Heart right ventricle (tissue), 16 donors: ENCODE measurements around the gene HIC1. TPM values are rescaled to one million over a fixed set of nuclear protein-coding genes. Genes with fewer than 3 reads are reported as not detected.

Experiments used
- ATAC-seq, 8 donors: fragments of 200-7000 bp; cut with Tn5 transposase; one replicate each; pipeline ENCODE4 v1.9.1; 2020; ENCODE audit warnings: mild to moderate bottlenecking in 8 of 8, moderate library complexity in 8 of 8, moderate number of reproducible peaks in 1 of 8
- DNase-seq, 2 donors: peaks; one replicate each; pipeline ENCODE4 v3.0.0-alpha.2; 2020
- H3K27ac ChIP-seq, 10 donors: fragments of 200-600 bp; sonication (generic) in 2 of 10; one replicate each; pipeline versions ENCODE4 v1.5.0 to v1.8.0; 2020 to 2022; ENCODE audit warnings: mild to moderate bottlenecking in 3 of 10
- H3K27me3 ChIP-seq, 7 donors: fragments of 200-600 bp; one replicate each; pipeline ENCODE4 v1.8.0; 2021 to 2022; ENCODE audit warnings: mild to moderate bottlenecking in 2 of 7
- H3K36me3 ChIP-seq, 9 donors: fragments of 200-600 bp; sonication (generic) in 1 of 9; one replicate each; pipeline versions ENCODE4 v1.5.0 to v1.8.0; 2020 to 2022; ENCODE audit warnings: mild to moderate bottlenecking in 2 of 9
- H3K4me1 ChIP-seq, 9 donors: fragments of 200-600 bp; sonication (generic) in 1 of 9; one replicate each; pipeline versions ENCODE4 v1.5.0 to v1.8.0; 2020 to 2022; ENCODE audit warnings: mild to moderate bottlenecking in 4 of 9
- H3K4me3 ChIP-seq, 10 donors: fragments of 200-600 bp; sonication (generic) in 2 of 10; one replicate each; pipeline versions ENCODE4 v1.5.0 to v1.8.0; 2020 to 2022; ENCODE audit warnings: mild to moderate bottlenecking in 7 of 10, moderate library complexity in 2 of 10
- H3K9me3 ChIP-seq, 11 donors: fragments of 200-600 bp in 10 of 11; sonication (generic) in 2 of 11; one replicate each; pipeline versions ENCODE4 v1.5.0 to v1.8.0; 2013 to 2022; ENCODE audit warnings: mild to moderate bottlenecking in 2 of 11, control low read depth in 1 of 11, moderate library complexity in 1 of 11
- CTCF ChIP-seq, 9 donors: fragments of 200-600 bp; sonication (generic) in 2 of 9; IDR thresholded peaks; one replicate each; pipeline versions ENCODE4 v1.5.0 to v1.8.0; 2021 to 2022; ENCODE audit warnings: antibody characterized with exemption in 9 of 9, mild to moderate bottlenecking in 5 of 9, moderate library complexity in 1 of 9
- WGBS, 2 donors: extraction: QIAGEN DNeasy Blood & Tissue Kit; methylation state at CpG; one replicate each; pipeline ENCODE4 v1.1.7; 2013; ENCODE audit warnings: inconsistent platforms in 1 of 2; 5-methylcytosine and 5-hydroxymethylcytosine counted together
- intact Hi-C, 10 donors: fragments of 100-400 bp; cut with DNase I; formaldehyde crosslinking; loops; one replicate each; pipeline versions ENCODE4 v1.11.1 to v1.14.2; 2022
- polyA plus RNA-seq, 2 donors: library from polyadenylated mRNA; stranded (reverse); fragments of 200-250 nt; gene quantifications; one replicate each; pipeline ENCODE4 v1.2.3, GENCODE V29; 2013
- total RNA-seq, 10 donors: library from RNA; stranded (reverse); fragmentation: NEBNext Ultra II Directional in 3 of 10; extraction: Animal tissue kit (Norgen Biotek cat#: 25700) in 3 of 10; gene quantifications; one replicate each; pipeline versions ENCODE4 v1.2.1 to v1.2.4, GENCODE V29; 2021 to 2023
- donor health status: Arrhythmogenic right ventricular cardiomyopathy.
- donor health status: ischemic (EF 13 %, LVEDD 7.1; RV severe dilation, severe dysfunction).
- donor health status: healthy with polysubstance abuse.
- donor health status: DM: no; HTN: yes; CAD: no.
- donor health status: DM: no; HTN: no; CAD: no.
- donor health status: ischemic (EF 25% LVEDD 6.9; RV normal size, moderate dysfunction).
- donor health status: ischemic (EF 25% LVEDD 5.7; RV mildly dilated, moderate dysfunction).
- donor health status: healthy.
- donor health status: DM: yes; HTN: yes; CAD: no.
- donor health status: Ischemic cardiomyopathy.
- donor health status: ischemic (EF 35%, LVEDD 5.7; RV mildly dilated, moderate dysfunction).
- donor health status: nonischemic (EF 11% LVEDD 7.7; RV severe dilation, severe dysfunction).
- donor health status: DM: yes; HTN: yes; CAD: no.
- donor health status: PGD.
- donor health status: ischemic (EF 29% LVEDD 5.4; RV normal size, mild dysfunction).
- donor health status: nonischemic (EF 23%, LVEDD 6.1; RV moderate dilation, normal function).

Gene HIC1
- total and polyA plus RNA-seq, 12 donors = 3.5 to 37.5 (median 12.1) TPM

- no peak overlapping the region for H3K4me3 ChIP-seq
- DNase-seq = no peak
- no peak for ATAC-seq
- H3K9me3 ChIP-seq = no peaks in the 10 kb centered on the region
- no peak for TF ChIP-seq CTCF (IDR thresholded peaks at IDR 0.05)
- H3K27ac ChIP-seq = no peak overlapping the region
- peaks cover 11 to 50% (median 35%) of the 10 kb centered on the region in 9 donors for H3K4me1 ChIP-seq
- H3K36me3 ChIP-seq = peaks cover 0 to 40% (median 14%) of the 10 kb centered on the region in 9 donors
- peaks cover 0 to 17% (median 0%) of the 10 kb centered on the region in 7 donors for H3K27me3 ChIP-seq
- 94 to 95% methylated on average over 5 of the region's 5 CpGs for WGBS, 2 donors
- intact Hi-C loops = loop anchor here in 4 of 10 donors (5.0 to 10.0 kb wide), 3 partner anchors 137 to 380 kb away; partner anchors contain the start of gene WDR81 (in 2 of the 4)
Measured at GRCh38 chr17:2044263-2044894, 10.5 kb upstream of the HIC1 start.

- intact Hi-C loops = loop anchor here in 2 of 10 donors (10.0 kb wide), 2 partner anchors 323 to 383 kb away; partner anchors contain the start of gene WDR81 (in 2 of the 2)
- H3K36me3 ChIP-seq = peaks cover 0 to 23% (median 13%) of the 10 kb centered on the region in 9 donors
- H3K27ac ChIP-seq = no peak overlapping the region
- DNase-seq = no peak
- no peak overlapping the region for H3K4me3 ChIP-seq
- 93 to 95% methylated on average over 6 of the region's 6 CpGs for WGBS, 2 donors
- no peaks in the 10 kb centered on the region for H3K9me3 ChIP-seq
- no peak for ATAC-seq
- TF ChIP-seq CTCF (IDR thresholded peaks at IDR 0.05) = no peak
- peaks cover 17 to 57% (median 37%) of the 10 kb centered on the region in 9 donors for H3K4me1 ChIP-seq
- peaks cover 0 to 38% (median 5%) of the 10 kb centered on the region in 7 donors for H3K27me3 ChIP-seq
Measured at GRCh38 chr17:2047590-2047989, 7.3 kb upstream of the HIC1 start.

- TF ChIP-seq CTCF (IDR thresholded peaks at IDR 0.05) = no peak
- H3K27ac ChIP-seq = no peak overlapping the region
- peaks cover 0 to 47% (median 7%) of the 10 kb centered on the region in 7 donors for H3K27me3 ChIP-seq
- H3K4me1 ChIP-seq = peaks cover 16 to 54% (median 32%) of the 10 kb centered on the region in 9 donors
- intact Hi-C loops = loop anchor here in 2 of 10 donors (10.0 kb wide), 2 partner anchors 324 to 384 kb away; partner anchors contain the start of gene WDR81 (in 2 of the 2)
- H3K9me3 ChIP-seq = no peaks in the 10 kb centered on the region
- 11 to 14% methylated on average over 9 of the region's 9 CpGs for WGBS, 2 donors
- DNase-seq (no peak), ATAC-seq (no peak)
- peaks cover 0 to 11% (median 7%) of the 10 kb centered on the region in 9 donors for H3K36me3 ChIP-seq
- H3K4me3 ChIP-seq = peak overlapping the region in 5 of 10 donors; percentile 58 to 88 (median 75)
Measured at GRCh38 chr17:2048805-2049204, 6.1 kb upstream of the HIC1 start.

GRCh38 chr17:2049333-2050299 is 5.3 kb upstream of the HIC1 start:
- intact Hi-C loops = loop anchor here in 7 of 10 donors (5.0 to 10.0 kb wide), 6 partner anchors 125 to 385 kb away; partner anchors contain the start of gene WDR81 (in 2 of the 7)
- WGBS, 2 donors = 2% methylated on average over 87 to 104 of the region's 104 CpGs

More at GRCh38 chr17:2049333-2050299, 5.3 kb upstream of the HIC1 start:
- Histone ChIP-seq H3K9me3 (no peaks in the 10 kb centered on the region), H3K27ac (peak overlapping the region in 8 of 10 donors; percentile 37 to 77 (median 52)), H3K27me3 (peaks cover 0 to 55% (median 9%) of the 10 kb centered on the region in 7 donors), H3K4me3 (peak overlapping the region; percentile 58 to 88 (median 74)), H3K4me1 (peaks cover 18 to 54% (median 40%) of the 10 kb centered on the region in 9 donors), H3K36me3 (peaks cover 0 to 3% (median 0%) of the 10 kb centered on the region in 9 donors)
- no peak for TF ChIP-seq CTCF (IDR thresholded peaks at IDR 0.05)
- ATAC-seq = peak; percentile 31 to 71 (median 53)
- peak; percentile 89 for DNase-seq
